Prostate gland (tissue), 2 donors: ENCODE measurements around the gene NEK7. TPM values are rescaled to one million over a fixed set of nuclear protein-coding genes. Genes with fewer than 3 reads are reported as not detected.

Experiments used
- DNase-seq: peaks from one replicate; pipeline ENCODE4 v3.0.0-alpha.2; 2019; ENCODE audit warnings: low spot score
- H3K27ac ChIP-seq, 2 donors: fragments of 200-600 bp; sonication (generic); 2 replicates each; pipeline ENCODE4 v1.5.1; 2017 to 2019
- H3K27me3 ChIP-seq: fragments of 200-600 bp; sonication (generic); replicated peaks from 2 replicates; pipeline ENCODE4 v1.5.1; 2019; ENCODE audit not compliant: insufficient read depth
- H3K36me3 ChIP-seq, 2 donors: fragments of 200-600 bp; sonication (generic); 1 replicate in 1 of 2; 2 replicates in 1 of 2; pipeline versions ENCODE4 v1.5.1 to v1.8.1; 2017 to 2019
- H3K4me1 ChIP-seq: fragments of 200-600 bp; sonication (generic); replicated peaks from 2 replicates; pipeline ENCODE4 v1.5.1; 2019
- H3K4me3 ChIP-seq, 2 donors: fragments of 200-600 bp; sonication (generic); 2 replicates each; pipeline ENCODE4 v1.5.1; 2017 to 2019
- H3K9me3 ChIP-seq: fragments of 200-600 bp; sonication (generic); 2 replicates; pipeline ENCODE4 v1.5.1; 2017
- POLR2A ChIP-seq: fragments of 450-650 bp; IDR thresholded peaks from one replicate; pipeline ENCODE4 v1.6.1; 2016; ENCODE audit warnings: antibody characterized with exemption, mild to moderate bottlenecking
- POLR2AphosphoS5 ChIP-seq: sonication (generic); formaldehyde crosslinking; IDR thresholded peaks from one replicate; pipeline ENCODE4 v1.6.1; 2017; ENCODE audit warnings: antibody characterized with exemption
- WGBS: methylation state at CpG from one replicate; pipeline ENCODE4 v1.1.5; 2018; 5-methylcytosine and 5-hydroxymethylcytosine counted together
- intact Hi-C: fragments of 100-400 bp; cut with DNase I; formaldehyde crosslinking; loops from one replicate; pipeline ENCODE4 v1.14.2; 2022
- total RNA-seq, 2 donors: library from RNA; depleted of rRNA; stranded (reverse); fragments of >200 nt; gene quantifications; one replicate each; pipeline ENCODE4 v1.1.0, GENCODE V29; 2016
- TF ChIP-seq, protein P1 (sequence below), 4 experiments: fragments of 200-600 bp in 2 of 4; fragments of 450-650 bp in 2 of 4; sonication (generic) in 2 of 4; IDR thresholded peaks; 1 replicate in 3 of 4; 2 replicates in 1 of 4; pipeline ENCODE4 v1.5.1; 2016 to 2019; ENCODE audit warnings: antibody characterized with exemption in 4 of 4, mild to moderate bottlenecking in 2 of 4, moderate library complexity in 2 of 4

Gene NEK7
- total RNA-seq, 2 donors from 2014 or later = 53.3 to 70.9 TPM

DNA sequence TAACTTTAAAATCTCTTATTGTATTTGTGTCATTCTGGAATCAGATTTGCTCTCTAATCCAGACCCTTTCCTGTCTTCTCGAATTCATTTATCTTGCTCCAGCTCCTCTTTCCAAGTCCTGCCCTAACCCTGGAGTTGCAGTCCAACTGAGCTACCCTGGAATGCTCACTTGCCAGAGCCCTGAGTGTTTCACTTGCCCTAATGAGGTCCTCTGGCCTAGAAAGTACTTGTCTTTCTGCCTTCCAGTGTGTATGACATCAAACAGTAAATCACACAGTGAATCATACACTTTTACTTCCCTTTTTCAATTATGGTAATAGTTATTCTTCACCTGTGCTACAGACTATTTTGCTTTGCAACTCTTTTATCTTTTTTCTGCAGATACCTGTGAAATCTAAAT is 96.9 kb downstream of the NEK7 start:
- intact Hi-C loops = no loop called here
- Histone ChIP-seq H3K4me3 (no peak overlapping the region), H3K27ac (no peak overlapping the region), H3K9me3 (no peaks in the 10 kb centered on the region), H3K36me3 (no peaks in the 10 kb centered on the region), H3K4me1 (no peaks in the 10 kb centered on the region), H3K27me3 (no peaks in the 10 kb centered on the region)
- no peak for DNase-seq
- TF ChIP-seq POLR2A (no peak), POLR2AphosphoS5 (no peak)
- TF ChIP-seq, protein P1, sequence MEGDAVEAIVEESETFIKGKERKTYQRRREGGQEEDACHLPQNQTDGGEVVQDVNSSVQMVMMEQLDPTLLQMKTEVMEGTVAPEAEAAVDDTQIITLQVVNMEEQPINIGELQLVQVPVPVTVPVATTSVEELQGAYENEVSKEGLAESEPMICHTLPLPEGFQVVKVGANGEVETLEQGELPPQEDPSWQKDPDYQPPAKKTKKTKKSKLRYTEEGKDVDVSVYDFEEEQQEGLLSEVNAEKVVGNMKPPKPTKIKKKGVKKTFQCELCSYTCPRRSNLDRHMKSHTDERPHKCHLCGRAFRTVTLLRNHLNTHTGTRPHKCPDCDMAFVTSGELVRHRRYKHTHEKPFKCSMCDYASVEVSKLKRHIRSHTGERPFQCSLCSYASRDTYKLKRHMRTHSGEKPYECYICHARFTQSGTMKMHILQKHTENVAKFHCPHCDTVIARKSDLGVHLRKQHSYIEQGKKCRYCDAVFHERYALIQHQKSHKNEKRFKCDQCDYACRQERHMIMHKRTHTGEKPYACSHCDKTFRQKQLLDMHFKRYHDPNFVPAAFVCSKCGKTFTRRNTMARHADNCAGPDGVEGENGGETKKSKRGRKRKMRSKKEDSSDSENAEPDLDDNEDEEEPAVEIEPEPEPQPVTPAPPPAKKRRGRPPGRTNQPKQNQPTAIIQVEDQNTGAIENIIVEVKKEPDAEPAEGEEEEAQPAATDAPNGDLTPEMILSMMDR (IDR thresholded peaks at IDR 0.05) = no peak
- WGBS = 63% methylated on average over 1 of the region's 1 CpG

DNA sequence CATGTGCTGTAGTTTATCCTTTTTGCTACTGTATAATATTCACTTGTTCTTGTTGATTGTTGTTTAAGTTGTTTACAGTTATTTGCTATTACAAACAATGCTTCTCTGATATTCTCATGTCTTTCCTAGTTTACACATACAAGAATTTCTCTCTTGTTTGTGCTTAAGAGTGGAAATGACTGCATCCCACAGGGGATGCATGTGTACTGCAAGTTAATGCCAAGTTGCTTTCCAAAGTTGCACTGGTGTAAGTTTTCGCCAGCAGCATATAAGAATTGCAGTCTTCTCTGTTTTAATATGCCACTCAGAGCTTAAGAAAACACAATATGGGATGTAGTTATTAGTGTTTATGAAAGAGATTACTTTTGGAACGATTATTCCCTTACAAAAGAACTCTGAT is 97.7 kb downstream of the NEK7 start:
- Histone ChIP-seq H3K4me1 (no peaks in the 10 kb centered on the region), H3K9me3 (no peaks in the 10 kb centered on the region), H3K4me3 (no peak overlapping the region), H3K27ac (no peak overlapping the region), H3K36me3 (no peaks in the 10 kb centered on the region), H3K27me3 (no peaks in the 10 kb centered on the region)
- no peak for TF ChIP-seq POLR2AphosphoS5
- TF ChIP-seq, protein P1 (IDR thresholded peaks at IDR 0.05) = no peak
- 79% methylated on average over 2 of the region's 2 CpGs for WGBS
- intact Hi-C loops = no loop called here
- DNase-seq = no peak

DNA sequence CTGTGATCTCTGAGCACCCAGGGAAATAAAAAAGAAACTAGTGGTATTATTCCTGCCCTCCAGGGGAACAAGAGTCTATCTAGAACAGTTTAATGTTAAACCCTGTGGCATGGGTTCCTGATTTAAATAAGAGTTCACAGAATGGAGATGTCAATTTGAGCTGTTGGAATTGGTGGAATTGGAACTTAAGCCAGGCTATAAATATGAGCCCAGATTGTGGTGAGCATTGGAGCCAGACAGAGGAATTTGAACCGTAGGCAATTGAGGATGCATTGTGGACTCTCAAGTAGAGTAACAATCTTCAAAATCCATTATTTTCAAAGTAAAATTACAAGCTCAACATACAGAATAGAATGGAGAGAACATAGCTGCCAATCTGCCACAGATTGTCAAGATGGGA is 98.2 kb downstream of the NEK7 start:
- Histone ChIP-seq H3K36me3 (no peaks in the 10 kb centered on the region), H3K27me3 (no peaks in the 10 kb centered on the region), H3K27ac (no peak overlapping the region), H3K4me1 (no peaks in the 10 kb centered on the region), H3K4me3 (no peak overlapping the region), H3K9me3 (no peaks in the 10 kb centered on the region)
- intact Hi-C loops = no loop called here
- no peak for TF ChIP-seq POLR2A
- TF ChIP-seq, protein P1 (IDR thresholded peaks at IDR 0.05) = no peak
- TF ChIP-seq POLR2AphosphoS5 = no peak
- WGBS = 73% methylated on average over 1 of the region's 1 CpG
- no peak for DNase-seq

DNA sequence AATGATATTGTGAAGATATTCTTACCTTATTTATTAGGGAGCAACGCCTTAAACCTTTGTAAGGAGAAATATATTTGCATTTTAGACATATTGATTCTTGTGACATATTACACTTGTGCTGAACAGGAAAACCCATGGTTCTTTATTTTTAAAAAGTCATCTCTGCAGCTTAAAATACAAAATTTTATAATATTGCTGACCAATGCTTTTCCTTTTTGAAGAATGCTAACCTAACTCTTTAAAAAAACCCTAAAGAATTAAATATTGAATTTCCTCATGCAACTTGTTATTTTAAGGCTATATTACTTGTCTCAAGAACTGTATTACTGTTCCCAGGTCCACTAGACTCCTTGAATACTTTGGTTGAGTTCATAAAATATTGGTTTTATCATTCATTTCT is 99.0 kb downstream of the NEK7 start:
- no peaks in the 10 kb centered on the region for H3K4me1 ChIP-seq
- intact Hi-C loops = no loop called here
- H3K9me3 ChIP-seq = no peaks in the 10 kb centered on the region
- WGBS = 100% methylated on average over 1 of the region's 1 CpG
- H3K27ac ChIP-seq = no peak overlapping the region
- no peak for DNase-seq
- TF ChIP-seq, protein P1 (IDR thresholded peaks at IDR 0.05) = no peak
- no peak for TF ChIP-seq POLR2A
- TF ChIP-seq POLR2AphosphoS5 = no peak
- no peak overlapping the region for H3K4me3 ChIP-seq
- no peaks in the 10 kb centered on the region for H3K36me3 ChIP-seq
- no peaks in the 10 kb centered on the region for H3K27me3 ChIP-seq

DNA sequence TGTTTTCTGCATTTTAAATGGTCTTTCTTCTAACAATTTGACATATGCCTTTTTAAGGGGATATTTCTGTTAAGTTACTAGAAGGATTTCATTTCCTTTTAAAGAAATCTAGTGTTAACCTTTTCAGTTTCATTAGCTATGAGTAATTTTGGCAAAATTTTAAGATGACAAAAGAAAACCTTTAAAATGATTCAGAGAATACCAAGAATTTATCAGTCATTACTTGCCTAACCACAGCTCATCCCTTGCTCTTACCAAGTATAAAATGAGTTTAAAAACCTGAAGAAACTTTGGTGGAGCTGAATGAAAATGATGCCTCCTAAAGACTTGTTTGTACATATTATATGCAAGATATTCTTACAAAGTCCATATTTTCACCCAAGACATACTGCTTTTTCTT is 101.7 kb downstream of the NEK7 start:
- intact Hi-C loops = no loop called here
- Histone ChIP-seq H3K4me1 (no peaks in the 10 kb centered on the region), H3K36me3 (no peaks in the 10 kb centered on the region), H3K27ac (no peak overlapping the region), H3K4me3 (no peak overlapping the region), H3K27me3 (no peaks in the 10 kb centered on the region), H3K9me3 (no peaks in the 10 kb centered on the region)
- TF ChIP-seq POLR2A = no peak
- TF ChIP-seq POLR2AphosphoS5 = no peak
- TF ChIP-seq, protein P1 (IDR thresholded peaks at IDR 0.05) = no peak
- no peak for DNase-seq
